ENCODE results near the gene CTTNBP2NL.
A peak's percentile ranks its signal among the peaks of the same experiment; 100 is the strongest.
"Not testable (repeated sequence)": the region's sequence is repeated elsewhere in the genome, so short reads cannot be mapped to it uniquely, and the experiment has no call there.

Gene CTTNBP2NL

GRCh38 chr1:112429749-112430148, 33.7 kb downstream of the CTTNBP2NL start:
- DNase-seq = no peak

DNA sequence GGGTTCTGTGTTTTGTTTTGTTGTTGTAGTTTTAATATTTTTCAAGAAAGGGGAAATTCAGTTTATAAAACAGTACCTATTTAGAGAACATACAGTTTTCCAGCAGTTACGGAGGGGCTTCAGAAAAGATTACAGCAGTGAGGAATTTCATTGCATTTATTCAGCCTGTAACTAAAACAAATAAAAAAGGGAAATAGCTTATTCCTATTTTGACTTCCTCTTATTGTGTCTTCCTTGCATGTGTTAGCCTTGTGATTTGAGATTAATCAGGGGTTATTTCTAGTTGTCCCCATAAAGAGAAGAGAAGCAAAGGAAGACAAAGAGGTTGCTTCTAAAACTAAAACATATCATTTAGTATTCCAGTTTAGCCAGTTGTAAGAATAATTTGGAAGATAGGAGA, 35.0 kb downstream of the CTTNBP2NL start:
- peak; percentile 44 for DNase-seq

- no peak for DNase-seq
These were observed 39.4 kb downstream of the CTTNBP2NL start for GRCh38 chr1:112435448-112435847.

DNA sequence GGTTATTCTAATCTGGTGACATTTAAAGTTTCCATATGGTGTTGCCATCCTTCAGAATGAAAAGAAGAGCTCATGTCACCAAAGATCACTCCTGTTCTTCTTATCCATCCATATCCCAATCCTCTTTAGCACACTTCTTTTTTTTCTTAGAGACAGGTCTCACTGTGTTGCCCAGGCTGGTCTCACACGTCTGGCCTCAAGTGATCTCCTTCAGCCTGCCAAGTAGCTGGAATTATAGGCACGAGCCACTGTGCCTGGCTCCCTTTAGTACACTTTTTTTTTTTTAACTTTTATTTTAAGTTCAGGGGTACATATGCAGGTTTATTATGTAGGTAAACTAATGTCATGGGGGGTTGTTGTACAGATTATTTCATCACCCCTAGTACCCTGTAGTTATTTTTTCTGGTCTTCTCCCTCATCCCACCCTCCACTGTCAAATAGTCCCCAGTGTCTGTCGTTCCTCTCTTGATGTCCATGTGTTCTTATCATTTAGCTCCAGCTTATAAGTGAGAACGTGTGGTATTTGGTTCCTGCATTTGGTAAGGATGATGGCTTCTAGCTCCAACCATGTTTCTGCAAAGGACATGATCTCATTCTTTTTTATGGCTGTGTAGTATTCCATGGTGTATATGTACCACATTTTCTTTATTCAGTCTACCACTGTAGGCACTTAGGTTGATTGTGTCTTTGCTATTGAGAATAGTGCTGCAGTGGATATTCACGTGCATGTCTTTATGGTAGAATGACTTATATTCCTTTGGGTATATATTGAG, 40.6 kb downstream of the CTTNBP2NL start:
- DNase-seq = no peak

DNA sequence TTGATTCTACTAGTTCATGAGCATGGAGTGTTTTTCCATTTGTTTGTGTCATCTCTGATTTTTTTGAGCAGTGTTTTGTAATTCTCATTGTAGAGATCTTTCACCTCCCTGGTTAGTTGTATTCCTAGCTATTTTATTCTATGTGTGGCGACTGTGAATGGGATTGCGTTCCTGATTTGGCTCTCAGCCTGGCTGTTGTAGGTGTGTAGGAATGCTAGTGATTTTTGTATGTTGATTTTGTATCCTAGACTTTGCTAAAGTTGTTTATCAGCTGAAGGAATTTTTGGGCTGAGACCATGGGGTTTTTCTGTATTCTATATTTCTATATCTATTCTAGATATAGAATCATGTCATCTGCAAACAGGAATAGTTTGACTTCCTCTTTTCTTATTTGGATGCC, 42.1 kb downstream of the CTTNBP2NL start:
- DNase-seq = not testable (repeated sequence)

GRCh38 chr1:112439592-112439991, 43.6 kb downstream of the CTTNBP2NL start:
- DNase-seq = no peak

DNA sequence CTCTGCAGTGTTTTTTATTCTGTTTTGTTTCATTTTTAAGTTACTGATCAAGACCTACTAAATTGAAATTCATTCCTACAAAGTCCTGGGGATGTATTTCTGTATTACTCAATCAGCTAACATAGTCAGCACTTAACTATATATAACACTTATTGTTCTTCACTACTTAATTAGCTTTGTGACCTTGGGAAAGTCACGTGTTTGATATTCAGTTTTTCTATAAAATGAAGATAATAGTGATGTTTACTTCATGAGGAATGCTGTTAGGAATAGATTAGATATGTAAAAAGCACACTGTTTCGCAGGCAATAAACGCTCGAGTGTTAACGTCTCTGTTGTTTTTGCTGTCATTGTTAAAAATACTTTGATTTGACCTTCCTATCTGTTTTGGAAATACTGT, 44.6 kb downstream of the CTTNBP2NL start:
- no peak for DNase-seq

DNA sequence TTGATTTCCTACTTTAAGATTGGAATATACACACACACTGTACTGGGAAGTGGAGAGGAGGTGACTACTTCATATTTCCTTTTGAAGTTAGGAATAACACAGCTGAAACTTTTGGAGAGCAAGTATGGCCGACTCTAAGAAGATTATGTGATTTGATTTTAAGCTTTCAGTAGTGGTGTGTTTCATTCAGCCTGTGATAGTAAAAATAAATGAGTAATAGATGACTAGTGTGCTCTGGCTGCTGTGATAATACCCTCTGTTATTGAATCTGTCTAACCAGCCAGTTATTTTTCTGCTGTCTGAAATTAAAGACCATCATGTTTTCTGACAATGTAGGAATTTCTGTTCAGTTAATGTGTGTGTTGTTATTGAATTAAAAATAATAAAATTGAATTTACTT, 48.3 kb downstream of the CTTNBP2NL start:
- DNase-seq = no peak

DNA sequence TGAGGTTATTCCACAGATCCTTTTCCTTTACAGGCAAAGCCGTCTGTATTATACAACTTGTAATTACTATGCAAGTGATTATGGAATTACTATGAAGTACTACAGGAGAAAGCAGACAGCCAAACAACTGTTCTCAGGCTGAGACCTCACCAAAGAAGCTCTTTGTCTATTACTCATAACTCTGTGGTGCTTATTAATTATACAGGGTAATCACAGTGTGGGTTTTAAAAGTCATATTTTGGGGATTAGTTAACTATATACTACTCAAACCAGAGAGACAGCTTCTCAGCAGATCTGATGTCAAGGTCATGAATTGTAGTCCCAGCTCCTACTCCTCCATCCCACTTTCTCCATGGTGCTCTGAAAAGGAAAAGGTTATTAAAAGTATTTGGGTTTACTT, 49.6 kb downstream of the CTTNBP2NL start:
- DNase-seq = no peak

DNA sequence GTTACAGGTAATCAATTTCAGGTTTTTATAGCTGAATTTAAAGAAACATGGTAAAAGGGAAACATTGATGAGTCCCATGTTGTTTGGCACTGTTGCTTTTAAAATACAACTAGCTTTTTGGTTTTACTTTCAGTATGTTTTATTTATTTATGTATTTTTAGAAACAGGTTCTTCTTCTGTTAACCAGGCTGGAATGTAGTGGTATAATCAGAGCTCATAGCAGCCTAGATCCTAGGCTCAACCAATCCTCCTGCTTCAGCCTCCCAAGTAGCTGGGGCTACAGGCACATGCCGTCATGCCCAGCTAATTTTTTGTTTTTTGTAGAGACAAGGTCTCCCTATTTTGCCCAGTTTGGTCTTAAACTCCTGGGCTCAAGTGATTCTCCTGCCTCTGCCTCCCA, 50.4 kb downstream of the CTTNBP2NL start:
- no peak for DNase-seq

DNA sequence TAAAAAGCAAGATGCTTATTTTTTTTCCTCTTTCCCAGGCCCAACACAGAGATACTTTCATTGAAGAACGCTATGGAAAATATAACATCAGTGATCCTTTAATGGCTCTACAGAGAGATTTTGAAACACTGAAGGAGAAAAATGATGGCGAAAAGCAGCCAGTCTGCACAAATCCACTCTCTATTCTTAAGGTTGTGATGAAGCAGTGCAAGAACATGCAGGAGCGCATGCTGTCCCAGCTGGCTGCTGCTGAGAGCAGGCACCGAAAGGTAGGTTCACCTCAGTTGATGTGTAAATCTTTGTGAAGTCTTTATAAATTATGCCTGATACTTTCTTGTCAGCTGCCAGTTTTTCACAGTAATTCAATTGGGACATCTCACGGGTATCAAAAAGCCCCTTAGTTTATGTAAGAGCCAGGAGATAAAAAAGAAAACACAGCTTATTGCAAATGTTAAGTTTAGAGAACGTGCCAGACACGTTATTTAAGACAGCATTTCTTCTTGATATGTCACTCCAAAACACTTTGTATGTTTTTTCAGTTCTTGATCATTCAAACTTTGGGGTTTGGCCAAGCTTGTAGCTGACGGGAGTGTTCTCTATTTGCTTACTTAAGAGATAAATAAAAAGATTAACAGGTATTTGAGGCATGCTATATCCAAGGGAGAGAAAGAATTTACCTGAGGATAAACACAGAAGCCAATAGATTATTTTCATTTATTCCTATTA, 53.1 kb downstream of the CTTNBP2NL start:
- DNase-seq = no peak

DNA sequence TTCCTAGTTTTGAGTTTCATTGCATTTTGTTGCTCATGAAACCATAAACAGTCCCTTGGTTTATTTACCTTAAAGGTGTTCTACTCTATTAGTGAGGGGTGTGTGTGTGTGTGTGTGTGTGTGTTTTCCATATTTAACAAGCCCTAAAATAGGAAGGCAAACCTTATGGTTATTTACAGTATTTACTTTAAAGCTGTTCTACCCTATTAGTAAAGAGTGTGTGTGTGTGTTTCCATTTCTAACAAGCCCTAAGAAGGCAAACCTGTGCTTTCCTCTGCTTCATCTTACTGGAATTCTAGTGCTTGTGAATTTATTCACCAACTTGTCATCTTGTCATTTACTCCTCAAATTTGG, 53.6 kb downstream of the CTTNBP2NL start:
- no peak for DNase-seq

DNA sequence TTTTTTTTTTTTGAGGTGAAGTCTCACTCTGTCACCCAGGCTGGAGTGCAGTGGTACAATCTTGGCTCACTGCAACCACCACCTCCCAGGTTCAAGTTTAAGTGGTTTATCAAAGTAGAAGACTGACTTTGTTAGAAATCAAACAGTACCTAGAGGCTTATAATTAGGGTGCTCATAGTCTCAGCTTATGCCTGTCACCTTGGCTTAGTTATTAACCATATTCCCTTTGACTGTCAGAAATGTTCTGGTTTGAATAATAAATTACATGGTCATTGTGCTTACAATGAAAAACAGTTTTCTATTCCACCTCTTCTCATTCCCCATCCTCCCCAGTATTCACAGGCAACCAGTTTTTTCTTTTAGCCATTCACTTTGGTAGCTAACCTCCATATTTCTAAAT, 54.8 kb downstream of the CTTNBP2NL start:
- no peak for DNase-seq

GRCh38 chr1:112451301-112451700, 55.3 kb downstream of the CTTNBP2NL start:
- DNase-seq = not testable (repeated sequence)

- DNase-seq = no peak
These were observed 57.9 kb downstream of the CTTNBP2NL start for GRCh38 chr1:112453876-112454275.

DNA sequence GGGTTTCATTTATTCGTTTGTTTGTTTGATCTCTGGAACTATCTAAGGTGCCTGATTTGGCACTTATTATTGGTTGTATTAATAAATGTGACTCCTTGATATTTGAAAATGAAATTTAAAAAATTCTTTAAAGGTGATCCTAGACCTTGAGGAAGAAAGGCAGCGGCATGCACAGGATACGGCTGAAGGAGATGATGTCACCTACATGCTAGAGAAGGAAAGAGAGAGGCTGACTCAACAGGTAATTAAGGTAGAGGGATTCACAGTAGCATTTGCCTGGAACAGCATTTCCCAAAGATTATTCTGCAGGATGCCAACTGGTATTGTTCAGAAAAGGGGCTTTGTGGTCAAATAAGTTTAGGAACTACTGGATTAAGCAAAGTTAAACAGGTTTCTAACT, 58.3 kb downstream of the CTTNBP2NL start:
- DNase-seq = no peak

DNA sequence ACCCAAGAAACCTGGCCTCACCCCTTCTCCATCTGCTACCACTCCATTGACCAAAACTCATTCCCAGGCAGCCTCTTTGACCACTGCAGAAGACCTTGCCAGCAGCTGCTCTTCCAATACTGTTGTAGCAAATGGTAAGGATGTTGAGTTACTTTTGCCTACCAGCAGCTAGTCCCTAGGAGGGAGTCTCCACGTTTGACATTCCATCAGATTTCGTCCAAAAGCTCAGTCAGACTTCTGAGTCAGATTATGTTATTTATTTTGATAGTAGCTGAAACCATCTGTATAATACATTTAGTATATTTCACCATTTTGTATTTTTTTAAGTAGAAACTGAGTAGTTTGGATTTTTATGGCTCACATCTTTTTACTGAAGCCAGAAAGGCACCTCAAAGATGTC, 61.2 kb downstream of the CTTNBP2NL start:
- no peak for DNase-seq

- DNase-seq = no peak
These were observed 61.9 kb downstream of the CTTNBP2NL start for GRCh38 chr1:112457955-112458354.

- DNase-seq = no peak
These were observed 62.7 kb downstream of the CTTNBP2NL start for GRCh38 chr1:112458756-112459155.

- no peak for DNase-seq
These were observed 64.6 kb downstream of the CTTNBP2NL start for GRCh38 chr1:112460615-112461014.

- no peak for DNase-seq
These were observed 65.3 kb downstream of the CTTNBP2NL start for GRCh38 chr1:112461200-112461871.

GRCh38 chr1:112462953-112463279, 66.9 kb downstream of the CTTNBP2NL start:
- peak; percentile 7 for DNase-seq

- DNase-seq = no peak
These were observed 68.5 kb downstream of the CTTNBP2NL start for GRCh38 chr1:112464501-112464900.

DNA sequence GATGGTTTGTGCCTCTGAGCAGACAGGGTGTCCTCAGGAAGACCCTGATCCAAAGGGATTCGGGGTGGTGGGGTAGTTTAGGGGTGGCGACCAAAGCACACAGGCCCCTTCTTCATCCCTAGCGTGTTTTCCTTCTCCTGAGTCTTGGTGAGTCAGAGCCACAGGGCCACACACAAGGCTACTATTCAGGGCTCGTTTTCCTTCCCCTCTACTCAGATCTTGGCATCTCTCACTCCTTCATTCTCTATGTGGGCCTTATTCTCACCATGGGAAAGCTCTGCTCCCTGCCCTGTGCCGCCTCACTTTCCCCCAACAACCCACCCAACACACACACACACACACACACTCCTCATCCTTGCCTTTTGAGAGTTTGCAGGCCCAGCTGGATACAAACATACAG, 69.1 kb downstream of the CTTNBP2NL start:
- no peak for DNase-seq

Measured in OCI-M1 (cell line).